ENCODE results near the gene MGAT4A.
"Not testable (repeated sequence)": the region's sequence is repeated elsewhere in the genome, so short reads cannot be mapped to it uniquely, and the experiment has no call there.

The MGAT4A gene

DNA sequence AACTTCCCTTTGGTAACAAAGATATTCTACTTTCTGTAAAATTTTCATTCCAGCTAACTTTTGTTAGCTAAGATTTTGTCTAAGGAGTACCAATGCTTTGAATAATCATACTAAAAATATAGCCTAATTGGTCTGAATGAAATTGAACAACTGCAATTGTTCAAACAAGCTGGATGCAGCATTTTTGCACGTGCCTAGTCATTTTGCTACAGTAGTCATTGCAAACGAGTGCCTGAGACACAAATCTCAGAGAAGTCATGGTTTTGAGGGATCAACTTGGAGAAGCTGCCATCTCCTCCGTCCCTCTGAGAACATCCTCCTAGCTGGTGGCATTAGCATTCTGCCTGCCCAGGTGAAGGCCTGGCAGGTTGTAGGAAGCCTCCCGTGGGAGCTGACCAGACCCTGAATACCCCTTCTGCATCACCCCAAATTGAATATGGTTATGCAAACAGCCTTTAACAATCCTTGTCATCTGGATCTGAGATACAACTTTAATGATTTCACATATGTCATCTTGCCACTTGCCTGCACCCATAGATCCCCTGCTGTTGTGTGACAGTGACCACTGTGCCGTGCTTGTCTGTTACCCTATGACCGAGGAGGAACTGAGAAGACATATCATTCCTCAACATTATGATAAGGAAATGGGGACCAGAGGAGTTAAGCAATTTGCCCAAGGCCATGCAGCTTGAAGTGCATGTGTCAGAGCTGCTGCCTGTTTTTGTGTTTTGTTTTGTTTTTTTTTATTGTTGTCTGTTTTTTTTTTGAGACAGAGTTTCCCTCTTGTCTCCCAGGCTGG is 29.1 kb upstream of the MGAT4A start:
- DNase-seq (ENCODE audit: low read depth in 1 of 2, low spot score in 1 of 2) = no peak

DNA sequence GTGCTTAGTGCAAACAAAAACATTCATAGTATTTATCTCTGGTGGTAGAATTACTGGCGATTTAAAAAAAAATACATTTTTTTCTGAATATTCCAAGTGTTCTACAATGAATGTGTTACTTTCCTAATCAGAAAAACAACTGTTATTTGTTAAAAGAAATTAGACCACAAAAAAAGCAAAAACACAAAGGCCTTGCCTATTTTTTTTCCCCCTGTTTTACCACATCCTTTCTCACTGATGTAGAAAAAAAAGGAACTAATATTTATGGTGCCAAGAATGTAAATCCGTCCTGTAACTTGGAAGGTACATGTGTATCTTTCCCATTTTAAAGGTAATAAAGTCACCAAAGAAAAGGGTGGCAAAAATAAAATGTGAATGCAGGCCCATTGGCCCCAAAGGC is 28.4 kb upstream of the MGAT4A start:
- no peak for DNase-seq (ENCODE audit: low read depth in 1 of 2, low spot score in 1 of 2)

DNA sequence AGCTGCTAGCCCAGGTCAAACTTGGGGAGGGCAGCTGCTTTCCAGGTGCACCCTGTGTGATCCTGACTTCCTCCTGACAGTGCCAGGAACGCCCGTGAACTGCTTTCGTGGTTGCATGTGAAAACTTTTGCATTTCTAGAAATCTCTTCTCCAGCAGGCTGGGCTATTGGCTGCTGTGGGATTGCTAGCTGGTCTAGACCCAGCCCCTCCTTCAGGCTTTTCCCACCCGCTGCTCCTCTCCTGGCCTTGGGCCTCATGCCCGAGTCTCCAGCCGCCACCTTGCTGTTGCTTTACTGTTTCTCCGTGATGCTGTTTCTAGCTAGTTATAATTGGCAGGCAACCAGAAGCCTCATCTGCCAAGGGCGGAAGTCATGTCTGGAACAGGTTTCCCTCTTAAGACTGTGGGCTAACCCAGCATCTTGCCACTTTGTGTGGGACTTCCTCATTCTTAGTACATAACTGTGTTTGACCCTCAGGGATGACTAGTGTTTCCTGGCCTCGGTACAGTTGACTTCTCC is 27.0 kb upstream of the MGAT4A start:
- no peak for DNase-seq (ENCODE audit: low read depth in 1 of 2, low spot score in 1 of 2)

DNA sequence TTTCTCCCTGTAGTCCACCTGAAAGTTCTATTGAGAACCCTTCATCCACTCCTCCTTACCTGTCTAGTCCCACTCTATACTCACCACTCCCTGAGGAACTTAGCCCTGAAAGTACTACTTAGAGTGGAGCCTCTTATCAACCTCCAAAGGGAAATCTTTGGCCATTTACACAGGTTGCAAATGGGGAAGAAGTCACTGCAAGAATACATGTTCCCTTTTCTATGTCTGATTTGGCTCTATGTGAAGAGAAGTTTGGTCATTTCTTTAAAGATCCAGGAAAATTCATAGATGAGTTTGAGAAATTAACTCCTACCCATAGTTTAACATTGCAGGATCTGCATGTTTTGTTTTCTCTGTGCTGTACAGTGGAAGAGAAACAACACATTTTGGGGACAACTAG is 22.9 kb upstream of the MGAT4A start:
- DNase-seq (ENCODE audit: low read depth in 1 of 2, low spot score in 1 of 2) = no peak

DNA sequence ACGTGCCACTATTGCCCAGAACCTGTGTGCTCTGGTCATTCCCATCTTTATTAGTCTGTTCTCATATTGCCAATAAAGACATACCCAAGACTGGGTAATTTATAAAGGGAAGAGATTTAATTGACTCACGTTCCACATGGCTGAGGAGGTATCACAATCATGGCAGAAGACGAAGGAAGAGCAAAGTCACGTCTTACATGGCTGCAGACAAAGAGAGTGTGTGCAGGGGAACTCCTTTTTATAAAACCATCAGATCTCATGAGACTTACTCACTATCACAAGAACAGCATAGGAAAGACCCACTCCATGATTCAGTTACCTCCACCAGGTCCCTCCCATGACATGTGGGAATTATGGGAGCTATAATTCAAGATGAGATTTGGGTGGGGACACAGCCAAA is 21.8 kb upstream of the MGAT4A start:
- not testable (repeated sequence) for DNase-seq (ENCODE audit: low read depth in 1 of 2, low spot score in 1 of 2)

DNA sequence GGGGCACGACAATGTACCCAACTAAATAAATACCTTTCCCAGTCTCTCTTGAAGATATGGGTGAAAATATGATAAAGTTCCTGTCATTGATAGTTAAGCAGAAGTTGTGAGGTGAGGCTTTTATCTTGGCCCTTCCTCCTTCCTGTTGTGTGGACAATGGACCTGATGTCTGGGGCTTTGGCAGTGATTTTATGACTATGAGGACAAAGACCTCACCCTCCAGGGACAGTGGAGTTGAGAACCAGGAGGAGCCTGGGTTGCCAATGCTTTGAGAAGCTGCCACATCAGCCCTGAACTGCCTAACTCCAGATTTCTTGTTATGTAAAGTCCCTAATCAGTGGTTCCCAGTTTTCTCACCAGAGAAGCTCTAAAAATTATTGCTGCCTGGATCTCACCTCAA is 20.8 kb upstream of the MGAT4A start:
- no peak for DNase-seq (ENCODE audit: low read depth in 1 of 2, low spot score in 1 of 2)

DNA sequence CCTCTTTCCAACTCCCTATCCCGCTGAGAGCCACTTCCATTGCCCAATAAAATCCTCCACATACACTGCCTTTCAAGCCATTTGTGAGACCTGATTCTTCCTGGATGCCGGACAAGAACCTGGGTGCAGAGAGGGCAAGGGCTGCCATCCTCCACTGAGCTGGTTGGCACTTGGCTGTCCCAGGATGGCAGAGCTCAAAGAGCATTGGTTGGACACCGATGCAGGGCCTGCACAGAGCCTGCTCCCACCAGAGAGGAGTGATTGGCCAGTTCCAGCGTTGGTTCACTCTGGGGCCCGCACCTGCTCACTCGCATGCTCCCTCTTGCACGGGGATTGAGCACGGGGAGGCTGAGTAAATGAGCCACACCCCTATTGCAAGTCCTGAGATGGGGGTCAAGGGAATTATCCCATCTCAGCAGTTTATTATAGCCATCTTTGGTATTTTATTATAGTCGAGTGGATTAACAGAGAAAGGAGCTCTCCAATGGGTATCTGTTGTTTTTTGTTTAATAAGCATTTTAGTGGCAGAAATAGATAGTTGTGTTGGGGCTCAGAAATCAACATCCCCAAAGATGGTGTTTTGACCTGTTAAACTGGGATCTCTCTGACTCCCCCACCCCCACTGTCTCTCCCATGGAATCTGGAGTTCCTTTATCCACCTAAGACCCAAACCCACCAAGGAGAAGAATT is 19.8 kb upstream of the MGAT4A start:
- no peak for DNase-seq (ENCODE audit: low read depth in 1 of 2, low spot score in 1 of 2)

DNA sequence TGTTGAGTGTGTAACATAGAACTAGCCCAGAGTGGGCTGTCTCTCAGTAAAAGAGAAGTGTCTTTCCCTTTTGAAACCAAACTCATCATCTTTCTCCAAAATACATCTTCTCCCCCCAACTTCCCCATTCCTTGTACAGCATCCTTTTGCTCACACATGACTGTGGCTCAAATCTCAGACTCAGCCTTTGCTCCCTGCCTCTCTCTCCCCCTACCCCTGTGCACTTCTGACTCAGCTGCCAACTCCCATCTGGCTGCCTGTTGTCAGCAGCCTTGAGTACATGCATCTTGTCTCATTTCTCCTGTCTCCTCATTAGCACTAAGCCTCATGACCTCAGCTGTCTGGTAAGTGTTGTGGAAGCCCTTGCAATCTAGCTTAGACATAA is 18.1 kb upstream of the MGAT4A start:
- DNase-seq (ENCODE audit: low read depth in 1 of 2, low spot score in 1 of 2) = no peak

DNA sequence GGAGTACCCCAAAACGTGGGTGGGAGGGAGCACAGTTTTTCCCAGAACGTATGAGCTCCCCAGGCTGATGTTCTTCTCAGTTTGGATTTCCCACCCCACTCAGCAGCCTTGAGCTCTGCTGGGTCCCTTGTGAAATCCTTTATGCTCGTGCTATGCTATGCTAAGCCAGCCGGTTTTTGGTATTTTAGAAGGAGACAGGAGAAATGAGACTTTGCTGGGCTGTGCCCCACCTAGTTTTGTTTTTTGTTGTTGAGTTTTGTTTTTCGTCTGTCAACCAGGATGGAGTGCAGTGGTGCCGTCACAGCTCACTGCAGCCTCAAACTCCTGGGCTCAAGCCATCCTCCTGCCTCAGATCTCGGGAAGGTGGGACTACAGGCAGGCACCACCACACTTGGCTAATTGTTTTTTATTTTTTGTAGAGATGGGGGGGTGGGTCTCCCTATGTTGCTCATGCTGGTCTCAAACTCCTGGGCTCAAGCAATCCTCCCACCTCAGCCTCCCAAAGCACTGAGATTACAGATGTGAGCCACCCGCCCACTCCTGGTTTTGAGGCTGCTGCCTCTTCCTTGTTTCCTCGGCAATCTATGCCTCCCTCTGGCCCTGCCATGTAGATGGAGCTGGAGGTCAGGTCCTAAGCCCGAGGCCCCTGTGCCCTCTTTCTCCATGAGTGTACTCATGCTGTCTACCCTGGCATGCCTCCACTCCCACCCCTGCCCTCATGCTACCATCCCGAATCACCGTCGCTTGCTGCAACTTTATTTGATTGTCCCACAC is 17.5 kb upstream of the MGAT4A start:
- DNase-seq (ENCODE audit: low read depth in 1 of 2, low spot score in 1 of 2) = no peak

DNA sequence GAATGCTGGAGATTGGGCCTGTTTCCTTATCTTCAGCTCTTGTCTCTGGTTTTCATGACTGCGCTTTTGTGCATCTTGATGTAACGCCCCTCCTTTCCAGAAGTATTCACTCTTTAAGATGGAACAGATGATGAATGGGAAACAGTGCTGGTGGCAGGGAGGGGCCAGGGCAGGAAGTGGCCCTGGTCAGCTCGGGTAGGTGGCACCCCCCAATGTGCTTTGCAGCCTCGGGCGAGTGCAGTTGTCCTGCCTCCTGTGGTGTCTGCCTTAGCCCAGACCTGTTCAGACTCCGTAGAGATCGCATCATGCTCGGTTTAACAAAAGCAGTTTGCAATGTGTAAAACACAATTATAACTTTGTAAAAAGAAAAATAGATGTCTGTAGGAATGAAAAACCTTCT is 17.0 kb upstream of the MGAT4A start:
- DNase-seq (ENCODE audit: low read depth in 1 of 2, low spot score in 1 of 2) = no peak

DNA sequence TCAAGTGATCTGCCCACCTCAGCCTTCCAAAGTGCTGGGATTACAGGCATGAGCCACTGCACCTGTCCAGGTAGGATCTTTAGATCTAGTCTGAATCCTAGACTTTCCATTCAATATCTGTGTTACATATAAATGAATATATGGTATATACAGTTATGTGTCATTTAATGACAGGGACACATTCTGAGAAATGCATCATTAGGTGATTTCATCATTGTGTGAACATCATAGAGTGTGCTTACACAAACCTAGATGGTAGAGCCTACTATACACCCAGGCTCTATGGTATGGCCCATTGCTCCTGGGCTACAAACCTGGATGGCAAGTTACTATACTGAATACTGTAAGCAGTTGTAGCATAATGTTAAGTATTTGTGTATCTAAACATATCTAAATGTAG is 15.5 kb upstream of the MGAT4A start:
- no peak for DNase-seq (ENCODE audit: low read depth in 1 of 2, low spot score in 1 of 2)

DNA sequence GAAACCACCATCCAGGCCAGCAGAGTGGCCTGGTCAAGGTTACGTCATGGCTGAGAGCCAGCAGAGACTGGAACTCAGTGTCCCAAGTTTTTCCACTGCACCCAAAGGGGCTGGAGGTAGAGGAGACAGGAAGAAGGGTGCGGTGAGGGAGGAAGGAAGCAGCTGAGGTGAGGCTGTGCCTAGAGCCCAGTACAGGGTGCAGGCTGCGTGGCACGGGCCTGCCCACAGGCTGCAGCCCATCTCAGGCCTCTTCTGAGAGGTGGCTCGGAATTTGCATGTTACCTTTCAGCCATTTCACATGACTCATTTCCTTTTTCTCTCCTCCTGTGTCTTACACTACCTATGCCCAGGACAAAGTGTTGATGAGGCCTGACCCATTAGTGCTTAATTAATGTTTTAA is 13.7 kb upstream of the MGAT4A start:
- no peak for DNase-seq (ENCODE audit: low read depth in 1 of 2, low spot score in 1 of 2)

DNA sequence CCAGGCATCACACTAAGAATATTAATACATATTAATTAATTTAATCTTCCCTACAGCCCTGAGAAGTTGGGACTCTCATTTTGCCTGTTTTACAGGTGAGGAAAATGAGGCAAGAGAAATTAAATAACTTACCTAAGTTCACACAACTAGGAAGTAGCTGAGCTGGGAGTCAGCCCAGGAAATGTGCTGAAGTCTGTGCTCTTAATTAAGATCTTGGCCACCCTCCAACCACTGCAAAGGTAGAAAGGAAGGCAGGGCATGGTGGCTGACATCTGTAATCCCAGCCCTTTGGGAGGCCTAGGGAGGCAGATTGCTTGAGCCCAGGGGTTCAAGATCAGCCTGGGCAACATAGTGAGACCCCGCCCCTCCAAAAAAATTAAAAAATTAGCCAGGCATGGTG is 12.9 kb upstream of the MGAT4A start:
- no peak for DNase-seq (ENCODE audit: low read depth in 1 of 2, low spot score in 1 of 2)

DNA sequence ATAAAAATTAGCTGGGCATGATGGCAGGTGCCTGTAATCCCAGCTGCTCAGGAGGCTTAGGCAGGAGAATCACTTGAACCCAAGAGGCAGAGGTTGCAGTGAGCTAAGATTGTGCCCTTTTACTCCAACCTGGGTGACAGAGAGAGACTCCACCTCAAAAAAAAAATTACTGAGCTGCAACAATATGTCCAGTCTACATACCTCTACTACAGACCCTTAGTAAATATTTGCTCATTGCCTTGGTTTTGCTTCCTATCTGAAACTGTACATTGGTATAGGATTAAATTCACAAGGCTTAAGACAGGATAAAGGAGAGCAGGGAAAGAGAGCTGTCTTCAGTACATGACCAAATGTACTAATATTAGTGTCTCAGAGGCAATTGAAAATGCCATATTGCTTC is 8.1 kb upstream of the MGAT4A start:
- DNase-seq (ENCODE audit: low read depth in 1 of 2, low spot score in 1 of 2) = no peak

DNA sequence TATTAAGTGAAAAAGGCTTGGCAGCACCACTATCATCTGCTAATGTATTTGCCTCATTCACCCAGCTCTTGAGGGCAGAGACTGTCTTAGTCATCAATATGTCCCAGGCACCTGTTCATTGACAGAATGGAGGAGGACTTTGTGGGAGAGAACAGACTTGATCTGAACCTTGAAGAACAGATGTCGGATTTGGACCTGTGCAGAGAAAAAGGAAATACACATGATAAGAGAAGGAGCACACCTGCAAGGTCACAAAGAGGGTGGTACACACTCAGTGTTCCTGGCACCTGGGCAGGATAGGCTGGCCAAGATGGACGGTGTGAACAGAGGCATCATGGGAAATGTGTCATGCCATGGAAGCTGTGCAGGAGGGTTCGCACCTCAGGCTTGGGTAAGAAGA is 7.4 kb upstream of the MGAT4A start:
- DNase-seq (ENCODE audit: low read depth in 1 of 2, low spot score in 1 of 2) = no peak

DNA sequence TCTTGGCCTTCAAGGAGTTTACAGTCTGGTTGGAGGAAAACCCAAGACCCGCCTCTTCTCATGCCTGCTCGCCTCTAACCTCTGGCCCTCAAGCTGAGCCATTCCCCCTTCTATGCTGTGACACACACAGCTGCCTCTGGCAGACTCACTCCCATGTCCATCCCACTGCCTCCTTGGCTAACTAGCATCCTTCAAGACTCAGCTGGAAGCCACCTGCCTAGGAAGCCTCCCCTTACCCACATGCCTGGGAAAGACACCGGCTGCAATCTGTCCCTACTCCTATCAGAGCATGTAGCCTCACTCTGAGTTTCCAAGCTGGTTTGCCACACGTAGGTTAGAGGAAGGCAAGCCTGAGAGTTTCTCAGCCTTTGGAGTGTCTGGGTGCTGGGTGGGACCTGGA is 6.9 kb upstream of the MGAT4A start:
- no peak for DNase-seq (ENCODE audit: low read depth in 1 of 2, low spot score in 1 of 2)

DNA sequence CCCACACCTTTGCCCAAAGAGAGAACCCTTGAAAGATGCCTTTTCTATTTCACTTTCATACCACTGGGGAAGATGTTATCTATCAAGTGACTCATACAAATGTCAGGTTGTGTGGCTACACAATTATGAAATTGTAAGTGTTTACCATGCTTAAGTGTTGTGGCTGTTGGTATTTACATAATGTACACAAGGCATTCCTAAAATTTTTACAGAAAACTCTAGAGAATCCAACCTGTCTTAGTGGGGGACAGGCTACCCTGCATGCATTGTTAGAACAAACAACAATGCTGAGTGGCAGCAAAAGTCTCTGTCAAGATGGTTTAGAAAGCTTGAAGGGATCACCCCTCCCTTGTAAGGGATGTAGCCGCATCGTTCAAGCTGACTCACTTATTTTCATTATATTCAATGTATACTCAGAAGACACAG is 5.5 kb upstream of the MGAT4A start:
- peak in 1 of 2 donors; percentile 23 for DNase-seq (ENCODE audit: low read depth in 1 of 2, low spot score in 1 of 2)

DNA sequence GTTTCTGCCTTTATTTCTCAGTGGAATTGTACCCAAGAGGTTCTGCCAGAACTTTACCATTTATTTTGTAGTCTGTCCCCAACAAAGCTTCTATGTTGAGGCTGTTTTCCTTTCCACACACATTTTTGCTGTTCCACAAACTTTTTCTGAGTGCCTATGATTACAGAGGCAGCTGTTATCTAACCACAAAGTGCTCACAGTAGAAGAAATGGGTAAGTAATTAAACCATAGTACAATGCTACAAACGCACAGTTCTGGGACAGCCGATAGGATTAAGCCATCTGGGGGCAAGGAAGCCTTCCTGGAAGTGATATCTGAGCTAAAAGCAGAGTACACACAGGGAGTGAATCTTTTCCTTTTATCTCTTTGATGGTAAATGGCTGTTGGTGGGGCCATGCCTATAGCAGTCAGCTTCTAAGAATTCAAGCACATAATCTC is 3.9 kb upstream of the MGAT4A start:
- DNase-seq (ENCODE audit: low read depth in 1 of 2, low spot score in 1 of 2) = no peak

DNA sequence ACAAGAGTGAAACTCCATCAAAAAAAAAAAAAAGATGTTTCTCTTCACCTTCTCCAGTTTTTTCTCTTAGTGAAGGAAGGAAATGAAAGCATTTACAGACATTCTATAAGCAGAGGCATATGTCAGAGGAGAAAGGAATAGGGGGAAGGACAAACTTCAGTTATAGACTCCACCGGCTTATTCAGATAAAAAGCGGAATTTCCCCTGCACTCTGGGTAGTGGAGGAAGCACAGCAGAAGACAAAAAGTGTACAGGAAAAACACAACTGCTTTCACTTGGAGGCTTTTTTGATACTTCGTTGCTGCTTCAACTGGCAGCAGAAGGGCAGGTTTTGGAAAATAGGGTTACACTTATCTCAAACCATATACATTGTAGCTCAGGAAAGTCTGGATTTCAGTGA is 3.2 kb upstream of the MGAT4A start:
- peak in 1 of 2 donors; percentile 26 for DNase-seq (ENCODE audit: low read depth in 1 of 2, low spot score in 1 of 2)

DNA sequence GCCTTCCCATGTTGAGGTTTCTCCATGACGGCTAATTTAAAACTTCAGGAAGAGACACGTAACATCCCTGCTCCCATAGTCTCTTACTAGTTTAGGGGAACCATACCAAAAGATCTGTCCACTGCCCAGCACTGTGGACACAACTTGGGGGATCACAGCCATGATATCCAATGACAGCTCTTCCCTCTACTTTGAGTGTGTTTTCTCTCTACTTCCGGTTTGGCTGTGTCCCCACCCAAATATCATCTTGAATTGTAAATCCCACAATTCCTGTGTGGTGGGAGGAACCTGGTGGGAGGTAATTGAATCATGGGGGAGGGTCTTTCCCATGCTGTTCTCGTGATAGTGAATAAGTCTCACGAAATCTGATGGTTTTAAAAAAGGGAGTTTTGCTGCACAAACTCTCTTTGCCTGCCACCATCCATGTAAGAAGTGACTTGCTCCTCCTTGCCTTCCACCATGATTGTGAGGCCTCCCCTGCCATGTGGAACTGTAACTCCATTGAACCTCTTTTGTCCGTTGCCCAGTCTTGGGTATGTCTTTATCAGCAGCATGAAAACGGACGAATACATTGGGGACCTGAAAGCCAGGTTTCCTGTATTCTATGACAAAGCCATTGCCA is 1.6 kb upstream of the MGAT4A start:
- no peak for DNase-seq (ENCODE audit: low read depth in 1 of 2, low spot score in 1 of 2)

DNA sequence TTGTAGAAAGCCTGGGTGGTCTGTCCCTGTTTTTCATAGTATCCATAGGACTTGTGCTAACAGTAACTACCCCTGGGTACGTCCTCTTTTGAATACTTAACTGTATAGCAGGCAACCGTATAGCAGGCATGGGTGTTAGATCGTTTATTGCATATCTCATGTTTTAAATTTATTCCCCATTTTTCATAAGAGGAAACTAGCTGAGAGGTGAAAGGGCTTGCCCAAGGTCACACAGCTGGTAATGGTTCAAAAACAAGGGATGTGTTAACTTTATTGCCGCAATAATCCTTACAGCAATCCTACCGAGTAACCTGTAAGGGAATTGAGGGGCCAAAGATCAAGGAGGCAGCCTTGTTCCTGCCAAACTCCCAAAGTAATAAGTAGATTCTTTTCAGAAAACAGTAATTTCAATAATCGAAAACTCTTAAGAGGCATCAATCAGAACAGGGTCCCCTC is 990 bp upstream of the MGAT4A start:
- DNase-seq (ENCODE audit: low read depth in 1 of 2, low spot score in 1 of 2) = no peak

Measured in activated CD4-positive, alpha-beta T cell treated with anti-CD3 and anti-CD28 coated beads, Interleukin-2, amount 50 U/mL, for 24 hours (primary cell).